GM23248 (cell line): ENCODE results near the gene TRIM29.

Experiments used
- EZH2 ChIP-seq: fragments of 200-600 bp; sonication (generic); IDR thresholded peaks from 2 replicates; pipeline ENCODE4 v1.6.1; 2018; ENCODE audit warnings: antibody characterized with exemption, mild to moderate bottlenecking; ENCODE audit not compliant: insufficient read depth, poor library complexity, severe bottlenecking
- EZH2phosphoT487 ChIP-seq: fragments of 200-600 bp; sonication (generic); IDR thresholded peaks from 2 replicates; pipeline ENCODE4 v1.6.1; 2018; ENCODE audit warnings: antibody characterized with exemption, moderate library complexity, mild to moderate bottlenecking, low read depth; ENCODE audit not compliant: insufficient read depth

- no peak for TF ChIP-seq EZH2
- no peak for TF ChIP-seq EZH2phosphoT487
Observed at GRCh38 chr11:120130176-120130980, 7.5 kb downstream of the TRIM29 start.
